Measurements from ENCODE around the gene GPBAR1. TPM values are rescaled to one million over a fixed set of nuclear protein-coding genes. Genes with fewer than 3 reads are reported as not detected.

GPBAR1 gene
- total and polyA plus RNA-seq, 9 of the 15 experiments (the other 6 are each of a cell fraction or from before 2014, with no cell fraction given) = not detected

DNA sequence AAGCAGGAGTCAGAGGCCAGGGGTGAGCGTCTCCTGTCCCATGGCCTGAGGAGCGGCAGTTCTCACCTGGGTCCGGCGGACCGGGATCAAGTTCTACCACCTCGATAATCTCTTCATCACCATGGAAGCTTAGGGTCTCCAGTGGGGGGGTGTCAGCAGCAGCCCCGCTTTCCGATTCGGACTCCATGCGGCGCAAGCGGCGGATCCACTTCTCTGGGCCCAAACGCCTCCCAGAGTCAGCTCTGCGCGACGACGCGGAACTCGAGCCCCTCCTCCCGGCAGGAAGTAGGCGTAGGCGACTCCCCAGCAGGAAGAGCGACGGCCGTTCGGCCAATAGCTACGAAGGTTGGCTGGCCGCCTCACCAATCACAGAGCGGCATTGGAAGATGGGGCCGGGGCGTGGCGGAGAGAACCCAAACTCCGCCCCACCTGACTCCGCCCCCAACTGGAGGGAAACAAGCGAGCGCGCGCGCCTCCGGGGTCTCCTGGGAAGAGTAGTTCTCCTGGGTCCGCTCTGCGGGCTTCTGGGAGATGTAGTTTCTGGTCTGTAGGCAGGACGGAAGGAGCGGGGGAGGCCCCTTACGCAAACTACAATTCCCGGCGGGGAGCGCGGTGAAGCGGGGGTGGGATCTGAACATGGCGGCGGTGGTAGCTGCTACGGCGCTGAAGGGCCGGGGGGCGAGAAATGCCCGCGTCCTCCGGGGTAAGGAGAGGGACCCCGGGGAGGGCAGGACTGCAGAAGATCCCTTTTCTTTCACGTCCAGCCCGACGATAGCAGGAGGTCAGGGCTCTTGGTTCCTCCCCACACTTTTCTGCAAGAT, 9.3 kb downstream of the GPBAR1 start, which contains the start of the genes AAMP and PNKD (continued):
- no peak for TF ChIP-seq GATAD2B (IDR thresholded peaks at IDR 0.05; ENCODE audit: borderline replicate concordance)
- no peak for TF ChIP-seq ZBED1 (IDR thresholded peaks at IDR 0.05)
- TF ChIP-seq, protein P1, sequence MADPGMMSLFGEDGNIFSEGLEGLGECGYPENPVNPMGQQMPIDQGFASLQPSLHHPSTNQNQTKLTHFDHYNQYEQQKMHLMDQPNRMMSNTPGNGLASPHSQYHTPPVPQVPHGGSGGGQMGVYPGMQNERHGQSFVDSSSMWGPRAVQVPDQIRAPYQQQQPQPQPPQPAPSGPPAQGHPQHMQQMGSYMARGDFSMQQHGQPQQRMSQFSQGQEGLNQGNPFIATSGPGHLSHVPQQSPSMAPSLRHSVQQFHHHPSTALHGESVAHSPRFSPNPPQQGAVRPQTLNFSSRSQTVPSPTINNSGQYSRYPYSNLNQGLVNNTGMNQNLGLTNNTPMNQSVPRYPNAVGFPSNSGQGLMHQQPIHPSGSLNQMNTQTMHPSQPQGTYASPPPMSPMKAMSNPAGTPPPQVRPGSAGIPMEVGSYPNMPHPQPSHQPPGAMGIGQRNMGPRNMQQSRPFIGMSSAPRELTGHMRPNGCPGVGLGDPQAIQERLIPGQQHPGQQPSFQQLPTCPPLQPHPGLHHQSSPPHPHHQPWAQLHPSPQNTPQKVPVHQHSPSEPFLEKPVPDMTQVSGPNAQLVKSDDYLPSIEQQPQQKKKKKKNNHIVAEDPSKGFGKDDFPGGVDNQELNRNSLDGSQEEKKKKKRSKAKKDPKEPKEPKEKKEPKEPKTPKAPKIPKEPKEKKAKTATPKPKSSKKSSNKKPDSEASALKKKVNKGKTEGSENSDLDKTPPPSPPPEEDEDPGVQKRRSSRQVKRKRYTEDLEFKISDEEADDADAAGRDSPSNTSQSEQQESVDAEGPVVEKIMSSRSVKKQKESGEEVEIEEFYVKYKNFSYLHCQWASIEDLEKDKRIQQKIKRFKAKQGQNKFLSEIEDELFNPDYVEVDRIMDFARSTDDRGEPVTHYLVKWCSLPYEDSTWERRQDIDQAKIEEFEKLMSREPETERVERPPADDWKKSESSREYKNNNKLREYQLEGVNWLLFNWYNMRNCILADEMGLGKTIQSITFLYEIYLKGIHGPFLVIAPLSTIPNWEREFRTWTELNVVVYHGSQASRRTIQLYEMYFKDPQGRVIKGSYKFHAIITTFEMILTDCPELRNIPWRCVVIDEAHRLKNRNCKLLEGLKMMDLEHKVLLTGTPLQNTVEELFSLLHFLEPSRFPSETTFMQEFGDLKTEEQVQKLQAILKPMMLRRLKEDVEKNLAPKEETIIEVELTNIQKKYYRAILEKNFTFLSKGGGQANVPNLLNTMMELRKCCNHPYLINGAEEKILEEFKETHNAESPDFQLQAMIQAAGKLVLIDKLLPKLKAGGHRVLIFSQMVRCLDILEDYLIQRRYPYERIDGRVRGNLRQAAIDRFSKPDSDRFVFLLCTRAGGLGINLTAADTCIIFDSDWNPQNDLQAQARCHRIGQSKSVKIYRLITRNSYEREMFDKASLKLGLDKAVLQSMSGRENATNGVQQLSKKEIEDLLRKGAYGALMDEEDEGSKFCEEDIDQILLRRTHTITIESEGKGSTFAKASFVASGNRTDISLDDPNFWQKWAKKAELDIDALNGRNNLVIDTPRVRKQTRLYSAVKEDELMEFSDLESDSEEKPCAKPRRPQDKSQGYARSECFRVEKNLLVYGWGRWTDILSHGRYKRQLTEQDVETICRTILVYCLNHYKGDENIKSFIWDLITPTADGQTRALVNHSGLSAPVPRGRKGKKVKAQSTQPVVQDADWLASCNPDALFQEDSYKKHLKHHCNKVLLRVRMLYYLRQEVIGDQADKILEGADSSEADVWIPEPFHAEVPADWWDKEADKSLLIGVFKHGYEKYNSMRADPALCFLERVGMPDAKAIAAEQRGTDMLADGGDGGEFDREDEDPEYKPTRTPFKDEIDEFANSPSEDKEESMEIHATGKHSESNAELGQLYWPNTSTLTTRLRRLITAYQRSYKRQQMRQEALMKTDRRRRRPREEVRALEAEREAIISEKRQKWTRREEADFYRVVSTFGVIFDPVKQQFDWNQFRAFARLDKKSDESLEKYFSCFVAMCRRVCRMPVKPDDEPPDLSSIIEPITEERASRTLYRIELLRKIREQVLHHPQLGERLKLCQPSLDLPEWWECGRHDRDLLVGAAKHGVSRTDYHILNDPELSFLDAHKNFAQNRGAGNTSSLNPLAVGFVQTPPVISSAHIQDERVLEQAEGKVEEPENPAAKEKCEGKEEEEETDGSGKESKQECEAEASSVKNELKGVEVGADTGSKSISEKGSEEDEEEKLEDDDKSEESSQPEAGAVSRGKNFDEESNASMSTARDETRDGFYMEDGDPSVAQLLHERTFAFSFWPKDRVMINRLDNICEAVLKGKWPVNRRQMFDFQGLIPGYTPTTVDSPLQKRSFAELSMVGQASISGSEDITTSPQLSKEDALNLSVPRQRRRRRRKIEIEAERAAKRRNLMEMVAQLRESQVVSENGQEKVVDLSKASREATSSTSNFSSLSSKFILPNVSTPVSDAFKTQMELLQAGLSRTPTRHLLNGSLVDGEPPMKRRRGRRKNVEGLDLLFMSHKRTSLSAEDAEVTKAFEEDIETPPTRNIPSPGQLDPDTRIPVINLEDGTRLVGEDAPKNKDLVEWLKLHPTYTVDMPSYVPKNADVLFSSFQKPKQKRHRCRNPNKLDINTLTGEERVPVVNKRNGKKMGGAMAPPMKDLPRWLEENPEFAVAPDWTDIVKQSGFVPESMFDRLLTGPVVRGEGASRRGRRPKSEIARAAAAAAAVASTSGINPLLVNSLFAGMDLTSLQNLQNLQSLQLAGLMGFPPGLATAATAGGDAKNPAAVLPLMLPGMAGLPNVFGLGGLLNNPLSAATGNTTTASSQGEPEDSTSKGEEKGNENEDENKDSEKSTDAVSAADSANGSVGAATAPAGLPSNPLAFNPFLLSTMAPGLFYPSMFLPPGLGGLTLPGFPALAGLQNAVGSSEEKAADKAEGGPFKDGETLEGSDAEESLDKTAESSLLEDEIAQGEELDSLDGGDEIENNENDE (IDR thresholded peaks at IDR 0.05; ENCODE audit: low read depth, low read length) = no peak
- no peak for TF ChIP-seq ZFP1 (CRISPR knock-in tag; IDR thresholded peaks at IDR 0.05)
- TF ChIP-seq CHCHD3 (CRISPR knock-in tag; IDR thresholded peaks at IDR 0.05) = no peak
- TF ChIP-seq PHTF2 (CRISPR knock-in tag; IDR thresholded peaks at IDR 0.05) = no peak
- TF ChIP-seq KLF13 (tag; IDR thresholded peaks at IDR 0.05; ENCODE audit: borderline replicate concordance, low read depth) = no peak
- no peak for TF ChIP-seq MCM3 (IDR thresholded peaks at IDR 0.05)
- TF ChIP-seq, protein P2, sequence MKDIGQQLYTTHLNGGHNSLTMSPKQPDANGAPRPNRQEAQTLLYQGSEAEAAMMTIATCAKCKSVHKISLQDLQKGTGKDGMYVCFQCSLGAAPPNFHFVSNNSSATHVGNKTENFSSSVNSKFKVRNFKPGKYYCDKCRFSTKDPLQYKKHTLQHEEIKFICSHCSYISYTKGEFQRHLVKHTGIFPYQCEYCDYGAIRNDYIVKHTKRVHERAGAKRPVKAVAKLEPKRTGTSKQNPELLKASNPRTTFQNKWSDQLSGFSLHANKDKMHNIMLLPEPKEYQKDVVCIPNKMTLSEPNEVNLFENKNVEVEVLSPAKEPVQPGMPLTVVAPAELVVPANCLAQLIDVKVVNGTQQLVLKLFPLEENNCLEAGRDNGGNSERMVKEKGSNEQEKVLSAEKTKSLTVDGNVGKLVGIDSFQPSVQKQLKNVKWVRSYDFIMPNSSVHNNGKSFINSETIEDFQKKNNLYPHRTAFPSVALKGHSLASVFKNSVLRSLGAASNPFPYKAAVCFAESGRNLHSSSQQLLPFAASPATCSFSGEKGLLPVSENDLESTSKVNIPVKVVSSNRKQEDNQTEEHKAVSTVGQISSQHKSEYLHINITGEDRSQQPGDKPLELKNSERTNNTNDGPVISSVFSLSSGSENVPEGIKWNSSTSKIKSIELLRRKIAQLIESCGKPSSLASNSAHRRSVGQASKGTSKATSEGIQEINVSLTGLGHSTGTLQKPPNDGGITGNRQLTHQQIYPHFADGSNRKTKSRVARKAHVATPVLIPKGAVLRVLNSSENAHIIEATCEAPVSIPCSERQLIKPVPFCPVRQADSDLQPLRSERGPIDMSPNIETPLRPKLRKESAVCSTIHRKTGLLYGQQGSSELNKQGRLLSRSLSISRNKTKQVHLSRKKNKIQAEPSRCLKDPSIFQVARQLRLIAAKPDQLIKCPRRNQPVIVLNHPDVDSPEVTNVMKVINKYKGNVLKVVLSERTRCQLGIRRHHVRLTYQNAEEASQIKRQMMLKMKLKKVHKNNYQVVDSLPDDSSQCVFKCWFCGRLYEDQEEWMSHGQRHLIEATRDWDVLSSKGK (CRISPR knock-in tag; IDR thresholded peaks at IDR 0.05) = no peak
- no peak for TF ChIP-seq RFX5 (IDR thresholded peaks at IDR 0.05; ENCODE audit: low read depth, low read length)
- TF ChIP-seq MYNN (IDR thresholded peaks at IDR 0.05) = no peak
- TF ChIP-seq MYNN (CRISPR knock-in tag; IDR thresholded peaks at IDR 0.05) = no peak
- TF ChIP-seq, protein P3, sequence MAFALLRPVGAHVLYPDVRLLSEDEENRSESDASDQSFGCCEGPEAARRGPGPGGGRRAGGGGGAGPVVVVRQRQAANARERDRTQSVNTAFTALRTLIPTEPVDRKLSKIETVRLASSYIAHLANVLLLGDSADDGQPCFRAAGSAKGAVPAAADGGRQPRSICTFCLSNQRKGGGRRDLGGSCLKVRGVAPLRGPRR (CRISPR knock-in tag; IDR thresholded peaks at IDR 0.05) = no peak
- TF ChIP-seq RFX7 (CRISPR knock-in tag; IDR thresholded peaks at IDR 0.05) = no peak

All from K562 (cell line).